HepG2 (cell line): ENCODE data around the gene HABP4. TPM values are rescaled to one million over a fixed set of nuclear protein-coding genes. Genes with fewer than 3 reads are reported as not detected.

ENCODE experiments used
- ARID2 ChIP-seq: sonication (generic); formaldehyde crosslinking; IDR thresholded peaks from 2 replicates; pipeline ENCODE4 v1.8.1; 2022; ENCODE audit warnings: mild to moderate bottlenecking, missing genetic modification reagents, borderline replicate concordance
- ARNT2 ChIP-seq: sonication (generic); formaldehyde crosslinking; IDR thresholded peaks from 2 replicates; pipeline ENCODE4 v1.8.0; 2022; ENCODE audit warnings: mild to moderate bottlenecking, low read depth, missing genetic modification reagents, moderate library complexity
- CEBPZ ChIP-seq: IDR thresholded peaks from 2 replicates; pipeline ENCODE4 v1.6.1; 2012; ENCODE audit warnings: low read length, improper control_type of control experiment
- CENPT ChIP-seq: sonication (generic); formaldehyde crosslinking; IDR thresholded peaks from 2 replicates; pipeline ENCODE4 v1.8.0; 2022; ENCODE audit warnings: low read depth, mild to moderate bottlenecking, moderate library complexity, missing genetic modification reagents
- HMGXB3 ChIP-seq: sonication (generic); formaldehyde crosslinking; IDR thresholded peaks from 2 replicates; pipeline ENCODE4 v1.4.0; 2020; ENCODE audit warnings: missing genetic modification reagents, borderline replicate concordance
- IRF9 ChIP-seq: sonication (generic); formaldehyde crosslinking; IDR thresholded peaks from 2 replicates; pipeline ENCODE4 v1.8.0; 2022; ENCODE audit warnings: missing genetic modification reagents, mild to moderate bottlenecking, borderline replicate concordance
- KLF9 ChIP-seq: IDR thresholded peaks from 2 replicates; pipeline ENCODE4 v1.6.1; 2016; ENCODE audit warnings: low read depth
- PHF21A ChIP-seq: sonication (generic); formaldehyde crosslinking; IDR thresholded peaks from 2 replicates; pipeline ENCODE4 v1.5.0; 2020; ENCODE audit warnings: mild to moderate bottlenecking, missing genetic modification reagents
- RFX3 ChIP-seq: IDR thresholded peaks from 2 replicates; pipeline ENCODE4 v1.6.1; 2016; ENCODE audit warnings: missing biosample characterization, missing genetic modification reagents
- SALL2 ChIP-seq: sonication (generic); formaldehyde crosslinking; IDR thresholded peaks from 2 replicates; pipeline ENCODE4 v1.8.1; 2023; ENCODE audit warnings: mild to moderate bottlenecking, missing genetic modification reagents, inconsistent platforms
- TEAD2 ChIP-seq: sonication (generic); formaldehyde crosslinking; IDR thresholded peaks from 2 replicates; pipeline ENCODE4 v1.9.0; 2021; ENCODE audit warnings: missing genetic modification reagents
- TOPORS ChIP-seq: sonication (generic); formaldehyde crosslinking; IDR thresholded peaks from 2 replicates; pipeline ENCODE4 v1.8.0; 2023; ENCODE audit warnings: mild to moderate bottlenecking, missing genetic modification reagents
- ZBTB38 ChIP-seq: sonication (generic); formaldehyde crosslinking; IDR thresholded peaks from 2 replicates; pipeline ENCODE4 v1.5.1; 2020; ENCODE audit warnings: mild to moderate bottlenecking, missing genetic modification reagents
- ZNF121 ChIP-seq: sonication (generic); formaldehyde crosslinking; IDR thresholded peaks from 2 replicates; pipeline ENCODE4 v1.5.0; 2020; ENCODE audit warnings: mild to moderate bottlenecking, missing genetic modification reagents
- ZNF460 ChIP-seq: sonication (generic); formaldehyde crosslinking; IDR thresholded peaks from 2 replicates; pipeline ENCODE4 v1.5.1; 2020; ENCODE audit warnings: missing genetic modification reagents, mild to moderate bottlenecking, borderline replicate concordance
- ZNF503 ChIP-seq: sonication (generic); formaldehyde crosslinking; IDR thresholded peaks from 2 replicates; pipeline ENCODE4 v1.4.0; 2020; ENCODE audit warnings: missing genetic modification reagents
- ZNF644 ChIP-seq: IDR thresholded peaks from 2 replicates; pipeline ENCODE4 v1.6.1; 2016; ENCODE audit warnings: low read depth
- ZNF749 ChIP-seq: sonication (generic); formaldehyde crosslinking; IDR thresholded peaks from 2 replicates; pipeline ENCODE4 v1.8.0; 2022; ENCODE audit warnings: mild to moderate bottlenecking, missing genetic modification reagents, moderate library complexity, borderline replicate concordance
- ZSCAN29 ChIP-seq: sonication (generic); formaldehyde crosslinking; conservative IDR thresholded peaks from 2 replicates; pipeline ENCODE4 v1.4.0; 2020; ENCODE audit warnings: mild to moderate bottlenecking, missing genetic modification reagents
- polyA plus RNA-seq, 8 experiments: library from polyadenylated mRNA; depleted of rRNA in 3 of 8; stranded (reverse) in 7 of 8; unstranded in 1 of 8; fragments of >200 nt; fragmentation: Illumina TruSeq in 4 of 8; extraction: Trizol in 4 of 8; gene quantifications; 2 replicates each; pipeline versions ENCODE4 v1.2.1 to v1.2.3, GENCODE V29; 2011 to 2016; ENCODE audit warnings: low read depth in 4 of 8, missing spikeins in 1 of 8, mixed read lengths in 1 of 8; ENCODE audit not compliant: insufficient read depth in 1 of 8
- total RNA-seq, 5 experiments: library from RNA; depleted of rRNA; stranded (reverse); fragments of >200 nt; fragmentation: Illumina TruSeq; extraction: Trizol; gene quantifications; 2 replicates each; pipeline ENCODE4 v1.2.3, GENCODE V29; 2016; ENCODE audit warnings: low read depth in 1 of 5

HABP4 gene
- total and polyA plus RNA-seq, 2 of the 13 experiments (the other 11 are each of a cell fraction or from before 2014, with no cell fraction given): 14.3 to 26.6 TPM

GRCh38 chr9:96418920-96419690, 30.9 kb upstream of the HABP4 start (continued):
- TF ChIP-seq CEBPZ (no peak), TOPORS (CRISPR knock-in tag) (no peak), ZSCAN29 (CRISPR knock-in tag) (peak; percentile 18; the same call in 1 of the 2 replicates), HMGXB3 (CRISPR knock-in tag) (no peak), PHF21A (CRISPR knock-in tag) (0 out of 2 replicates have a peak, but pooled peaks have one; percentile 21), CENPT (CRISPR knock-in tag) (no peak), ZNF460 (CRISPR knock-in tag) (no peak), KLF9 (CRISPR knock-in tag) (0 out of 2 replicates have a peak, but pooled peaks have one; percentile 21), RFX3 (no peak), IRF9 (CRISPR knock-in tag) (peak; percentile 66; the same call in 1 of the 2 replicates), TEAD2 (CRISPR knock-in tag) (no peak), ARID2 (CRISPR knock-in tag) (no peak), ZNF121 (CRISPR knock-in tag) (0 out of 2 replicates have a peak, but pooled peaks have one; percentile 15), ZBTB38 (CRISPR knock-in tag) (peak; percentile 74; the same call in 1 of the 2 replicates), ZNF749 (no peak), ZNF503 (CRISPR knock-in tag) (no peak; the same call in 1 of the 2 replicates), SALL2 (CRISPR knock-in tag) (peak; percentile 71), ZNF644 (CRISPR knock-in tag) (no peak), ARNT2 (CRISPR knock-in tag) (peak; percentile 15; the same call in 1 of the 2 replicates)
